GM21825 (cell line): Measurements from ENCODE around the gene ISOC1.

Source experiments
- ATAC-seq: cut with Tn5 transposase; IDR thresholded peaks from one replicate; pipeline ENCODE4 v1.9.1; 2021; ENCODE audit warnings: mild to moderate bottlenecking, moderate library complexity; ENCODE audit not compliant: unreplicated experiment

Gene ISOC1

GRCh38 chr5:129094924-129095899 is 663 bp downstream of the ISOC1 start:
- peak; percentile 36 for ATAC-seq

- no peak for ATAC-seq
Observed at GRCh38 chr5:129096382-129096991, 1.9 kb downstream of the ISOC1 start.

GRCh38 chr5:129097498-129098296 is 3.1 kb downstream of the ISOC1 start:
- no peak for ATAC-seq

DNA sequence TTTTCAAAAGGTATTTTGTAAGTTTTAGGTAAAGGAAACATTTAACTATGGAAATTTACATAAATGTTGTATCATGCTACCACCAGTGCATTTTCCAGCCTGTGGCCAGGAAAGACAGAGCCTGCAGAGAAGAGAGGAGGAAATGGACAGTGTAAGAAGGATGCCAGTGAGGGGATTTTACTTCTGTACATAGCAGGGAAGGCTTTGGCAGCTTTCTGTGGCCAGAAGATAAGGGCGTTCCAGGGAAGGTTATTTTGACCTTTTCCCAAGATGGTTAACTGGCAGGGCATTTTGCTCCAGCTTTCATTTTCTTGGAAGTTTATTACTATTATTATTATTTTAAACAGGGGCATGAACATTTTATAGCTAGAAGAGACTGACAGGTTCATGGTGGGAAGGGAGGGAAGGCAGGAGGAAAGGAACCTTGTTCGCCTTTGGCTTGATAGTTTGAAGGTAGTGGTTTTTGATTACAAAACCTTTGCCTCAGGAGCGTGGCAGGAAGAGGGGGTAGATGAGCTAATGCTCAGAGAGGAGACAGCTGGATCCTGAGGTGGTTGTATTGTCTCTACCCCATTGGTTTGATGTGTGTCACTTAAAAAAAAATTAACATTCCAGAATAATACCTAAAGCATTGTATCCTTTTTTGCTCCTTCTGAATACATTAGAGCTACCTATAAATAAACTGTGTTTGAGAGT is 4.1 kb downstream of the ISOC1 start:
- ATAC-seq: no peak

DNA sequence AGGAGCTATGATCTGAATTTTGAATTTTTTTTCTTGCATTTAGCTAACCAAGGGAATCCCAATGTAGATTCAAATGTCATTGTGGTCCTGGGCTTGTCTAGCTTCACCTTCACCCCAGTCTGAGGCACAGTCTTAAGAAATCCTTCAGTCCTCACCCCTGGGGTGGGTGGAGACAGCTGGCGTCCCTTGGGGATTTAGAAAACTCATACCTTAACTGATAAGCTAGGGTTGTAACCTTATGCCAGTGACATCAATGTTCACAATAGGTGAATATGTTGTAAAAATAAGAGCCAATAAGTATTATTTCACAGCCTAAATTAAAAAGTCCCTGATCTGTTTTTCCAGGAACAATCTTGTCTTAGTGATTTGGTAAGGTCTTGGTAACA is 4.6 kb downstream of the ISOC1 start:
- no peak for ATAC-seq

- ATAC-seq: no peak
Observed at GRCh38 chr5:129101794-129102193, 7.2 kb downstream of the ISOC1 start.

- ATAC-seq: no peak
Observed at GRCh38 chr5:129103397-129103796, 8.8 kb downstream of the ISOC1 start.

- no peak for ATAC-seq
Observed at GRCh38 chr5:129104915-129105455, 10.4 kb downstream of the ISOC1 start.

DNA sequence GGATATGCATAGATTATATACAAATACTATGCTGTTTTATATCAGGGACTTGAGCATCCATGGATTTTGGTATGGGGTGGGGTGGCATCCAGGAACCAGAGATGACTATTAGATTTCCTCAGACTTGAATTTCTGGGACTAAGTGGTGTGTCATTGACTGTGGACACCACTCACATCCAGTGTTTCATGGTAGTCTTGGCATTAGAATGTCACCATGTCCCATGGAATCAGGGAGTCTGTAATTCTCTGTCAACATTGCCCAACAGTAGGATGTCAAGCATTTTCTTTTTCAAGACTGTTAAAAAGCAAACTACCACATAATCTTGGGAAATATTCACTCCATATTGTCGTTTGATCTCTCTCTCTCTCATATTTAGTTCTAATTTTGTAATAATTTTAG is 13.1 kb downstream of the ISOC1 start:
- no peak for ATAC-seq

DNA sequence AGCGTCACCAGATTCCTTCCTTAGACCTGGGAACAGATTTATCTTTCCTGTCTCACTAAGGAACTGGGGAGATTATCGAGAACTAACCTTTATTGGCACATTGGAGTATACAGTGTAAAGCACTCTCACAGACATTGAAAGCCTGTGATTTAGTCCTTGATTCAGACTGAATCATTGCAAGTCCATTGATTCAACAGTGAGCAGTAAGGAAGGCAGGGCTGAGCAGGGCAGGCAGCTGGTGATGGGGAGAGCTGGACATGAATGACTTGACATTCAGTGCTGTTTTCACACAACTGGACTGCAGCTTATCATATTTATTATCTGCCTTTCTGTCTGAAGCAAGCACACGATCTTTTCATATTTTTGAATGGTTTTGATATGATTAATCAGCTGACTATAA is 16.2 kb downstream of the ISOC1 start:
- no peak for ATAC-seq

DNA sequence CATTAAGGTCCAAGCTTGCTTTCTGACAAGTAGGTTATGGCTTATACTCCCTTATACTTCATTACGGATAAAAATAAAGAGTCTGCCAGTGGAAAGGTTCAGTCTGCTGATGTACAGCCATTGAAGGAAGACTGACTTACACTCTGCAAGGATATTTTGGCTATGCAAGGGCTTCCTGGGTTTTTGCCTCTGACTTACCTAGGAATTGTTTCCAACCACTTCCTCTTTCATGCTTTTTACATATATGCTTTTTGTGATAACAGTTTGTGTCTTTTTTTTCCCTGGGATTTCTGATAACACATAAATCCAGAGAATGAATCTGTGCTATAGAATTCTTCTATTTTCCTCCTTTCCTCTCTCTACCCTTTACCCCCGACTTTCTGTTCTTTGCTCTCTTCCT is 16.8 kb downstream of the ISOC1 start:
- no peak for ATAC-seq

GRCh38 chr5:129112295-129112694 is 17.7 kb downstream of the ISOC1 start:
- ATAC-seq: no peak

GRCh38 chr5:129113867-129114266 is 19.3 kb downstream of the ISOC1 start:
- ATAC-seq: no peak

DNA sequence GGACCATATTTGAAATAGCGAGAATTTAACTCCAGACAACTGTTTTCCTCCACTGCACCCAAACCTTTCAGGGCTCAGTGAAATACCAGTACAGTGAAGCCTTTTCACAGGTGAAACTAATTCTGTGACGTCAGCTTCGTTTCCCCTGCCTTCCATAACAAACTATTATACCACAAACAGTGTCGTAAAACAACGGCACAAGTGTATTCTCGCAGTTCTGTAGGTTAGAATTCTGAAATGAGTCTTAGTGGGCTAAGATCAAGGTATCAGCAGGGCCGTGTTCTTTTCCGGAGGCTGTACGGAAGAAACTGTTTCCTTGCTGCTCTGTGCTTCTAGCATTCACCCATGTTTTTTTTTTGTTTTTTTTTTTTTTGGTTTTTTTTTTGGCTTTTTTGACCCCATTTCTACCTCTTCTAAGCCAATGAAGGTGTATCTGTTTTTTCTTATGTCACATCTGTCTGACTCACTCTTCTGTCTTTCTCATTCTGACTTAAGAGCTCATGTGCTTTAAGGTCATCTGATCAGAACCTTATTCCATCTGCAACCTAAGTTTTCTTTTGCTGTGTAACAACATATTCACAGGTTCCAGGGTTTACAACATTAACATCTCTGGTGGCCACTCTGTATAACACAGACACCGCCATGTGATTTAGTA is 20.1 kb downstream of the ISOC1 start:
- ATAC-seq: no peak

DNA sequence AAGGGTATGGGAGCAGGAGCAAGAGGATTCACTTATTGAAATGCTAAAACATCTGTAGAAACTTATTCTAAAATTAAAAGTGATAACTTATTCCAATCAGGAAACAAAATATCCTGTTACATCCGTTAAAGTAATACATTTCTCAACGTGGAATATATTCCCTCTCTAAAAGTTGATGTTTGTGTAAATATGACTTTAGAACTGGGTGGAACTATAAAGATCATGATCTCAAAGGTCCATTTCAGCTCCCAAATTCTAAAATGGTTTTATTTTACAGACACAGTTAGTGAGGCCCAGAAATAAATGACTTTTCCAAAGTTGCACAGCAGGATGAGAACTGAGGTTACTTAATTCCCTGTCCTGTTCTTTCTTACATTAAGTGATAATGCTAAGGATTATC is 21.1 kb downstream of the ISOC1 start:
- no peak for ATAC-seq

DNA sequence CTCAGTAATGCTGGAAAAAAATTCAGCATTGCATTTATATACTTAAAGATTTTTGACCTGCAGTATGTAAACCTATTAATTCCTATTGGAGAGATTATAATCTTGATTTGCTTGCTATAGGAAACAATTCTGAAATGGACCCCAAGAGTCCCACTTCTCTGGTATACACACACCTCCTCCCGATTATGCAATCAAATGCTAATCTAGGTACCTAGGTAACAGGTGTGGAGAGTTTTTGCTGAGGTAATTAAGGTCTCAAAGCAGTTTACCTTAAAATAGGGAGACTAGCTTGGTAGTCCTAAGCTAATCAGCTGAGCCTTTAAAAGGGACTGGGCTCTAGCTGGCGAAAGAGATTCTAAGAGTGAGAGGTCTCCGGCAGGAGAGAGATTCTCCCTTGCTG is 22.2 kb downstream of the ISOC1 start:
- no peak for ATAC-seq

- no peak for ATAC-seq
Observed at GRCh38 chr5:129118405-129118804, 23.9 kb downstream of the ISOC1 start.

- ATAC-seq: no peak
Observed at GRCh38 chr5:129118826-129119225, 24.3 kb downstream of the ISOC1 start.

DNA sequence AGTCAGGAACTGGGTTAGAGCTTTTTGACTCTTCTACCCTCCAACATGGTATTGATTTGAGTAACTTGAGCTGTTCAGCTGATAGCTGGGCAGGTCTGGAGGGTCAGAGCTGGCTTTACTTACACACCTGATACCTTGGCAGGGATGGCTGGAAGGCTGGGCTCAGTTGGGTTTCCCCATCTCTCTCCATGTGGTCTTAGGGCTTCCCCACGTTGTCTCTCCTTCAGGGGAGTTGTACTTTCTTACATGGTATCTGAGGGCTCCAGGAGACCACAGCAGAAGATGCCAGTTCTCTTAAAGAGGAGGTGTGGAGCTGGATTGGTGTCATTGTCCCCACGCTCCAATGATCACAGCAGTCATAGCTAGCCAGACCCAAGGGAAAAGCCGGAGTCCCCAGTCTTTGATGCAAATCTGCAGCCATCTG is 25.6 kb downstream of the ISOC1 start:
- peak; percentile 64 for ATAC-seq

- no peak for ATAC-seq
Observed at GRCh38 chr5:129122560-129122959, 28.0 kb downstream of the ISOC1 start.
